ENCODE results near the gene MAP1B.

MAP1B gene

GRCh38 chr5:72140711-72141110, 33.4 kb downstream of the MAP1B start:
- H3K4me3 ChIP-seq (replicated peaks; ENCODE audit: low read depth, low read length): no peak overlapping the region
- TF ChIP-seq, protein P1, sequence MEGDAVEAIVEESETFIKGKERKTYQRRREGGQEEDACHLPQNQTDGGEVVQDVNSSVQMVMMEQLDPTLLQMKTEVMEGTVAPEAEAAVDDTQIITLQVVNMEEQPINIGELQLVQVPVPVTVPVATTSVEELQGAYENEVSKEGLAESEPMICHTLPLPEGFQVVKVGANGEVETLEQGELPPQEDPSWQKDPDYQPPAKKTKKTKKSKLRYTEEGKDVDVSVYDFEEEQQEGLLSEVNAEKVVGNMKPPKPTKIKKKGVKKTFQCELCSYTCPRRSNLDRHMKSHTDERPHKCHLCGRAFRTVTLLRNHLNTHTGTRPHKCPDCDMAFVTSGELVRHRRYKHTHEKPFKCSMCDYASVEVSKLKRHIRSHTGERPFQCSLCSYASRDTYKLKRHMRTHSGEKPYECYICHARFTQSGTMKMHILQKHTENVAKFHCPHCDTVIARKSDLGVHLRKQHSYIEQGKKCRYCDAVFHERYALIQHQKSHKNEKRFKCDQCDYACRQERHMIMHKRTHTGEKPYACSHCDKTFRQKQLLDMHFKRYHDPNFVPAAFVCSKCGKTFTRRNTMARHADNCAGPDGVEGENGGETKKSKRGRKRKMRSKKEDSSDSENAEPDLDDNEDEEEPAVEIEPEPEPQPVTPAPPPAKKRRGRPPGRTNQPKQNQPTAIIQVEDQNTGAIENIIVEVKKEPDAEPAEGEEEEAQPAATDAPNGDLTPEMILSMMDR (IDR thresholded peaks at IDR 0.05; ENCODE audit: low read length, missing control alignments): no peak

GRCh38 chr5:72141440-72142355, 34.4 kb downstream of the MAP1B start:
- peak; percentile 95 for DNase-seq (ENCODE audit: low read depth)
- TF ChIP-seq, protein P1 (IDR thresholded peaks at IDR 0.05; ENCODE audit: low read length, missing control alignments): no peak
- H3K4me3 ChIP-seq (replicated peaks; ENCODE audit: low read depth, low read length): no peak overlapping the region

More at GRCh38 chr5:72140711-72141110, 33.4 kb downstream of the MAP1B start:
- DNase-seq (ENCODE audit: low read depth): no peak

DNA sequence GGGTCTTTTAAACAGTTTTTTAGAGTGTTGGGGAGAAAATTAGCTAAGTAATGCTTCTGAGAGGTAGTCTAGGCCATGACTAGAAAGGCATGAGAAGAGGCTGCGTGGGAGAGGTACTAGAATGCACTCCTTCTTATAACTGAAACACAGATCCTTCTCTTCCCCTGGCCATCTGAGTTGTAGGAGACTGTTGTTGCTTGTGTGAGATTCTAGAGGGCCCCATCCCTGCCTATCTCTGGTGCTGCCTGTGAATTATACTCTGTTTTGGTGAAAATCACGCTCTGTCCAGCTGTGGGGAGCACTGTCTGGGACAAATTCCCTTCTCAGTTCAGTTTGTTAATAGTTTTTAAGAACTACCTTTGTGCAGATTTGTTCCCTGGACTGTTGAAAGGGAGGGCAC, 37.5 kb downstream of the MAP1B start:
- TF ChIP-seq, protein P1 (IDR thresholded peaks at IDR 0.05; ENCODE audit: low read length, missing control alignments): no peak
- DNase-seq (ENCODE audit: low read depth): no peak
- H3K4me3 ChIP-seq (replicated peaks; ENCODE audit: low read depth, low read length): no peak overlapping the region

DNA sequence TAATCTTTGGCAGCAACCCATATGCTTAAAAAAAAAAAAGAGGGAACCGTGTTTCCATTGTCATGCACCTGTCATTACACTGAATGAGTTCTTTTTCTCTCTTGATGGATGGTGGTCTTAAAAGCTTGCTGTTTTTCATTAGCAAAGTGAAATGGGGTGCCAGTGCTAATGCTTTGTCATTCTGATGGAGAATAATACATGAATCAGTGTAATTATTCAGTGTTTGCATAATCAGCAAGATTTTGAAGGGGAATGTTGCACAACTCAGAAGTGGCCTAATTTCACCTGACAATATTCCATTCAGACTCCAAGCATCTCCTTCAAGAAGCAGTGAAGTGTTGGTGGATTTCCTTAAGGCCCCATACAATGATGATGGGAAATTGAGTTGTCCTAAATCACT, 38.1 kb downstream of the MAP1B start:
- TF ChIP-seq, protein P1 (IDR thresholded peaks at IDR 0.05; ENCODE audit: low read length, missing control alignments): no peak
- no peak overlapping the region for H3K4me3 ChIP-seq (replicated peaks; ENCODE audit: low read depth, low read length)
- no peak for DNase-seq (ENCODE audit: low read depth)

GRCh38 chr5:72146056-72146455, 38.8 kb downstream of the MAP1B start:
- no peak overlapping the region for H3K4me3 ChIP-seq (replicated peaks; ENCODE audit: low read depth, low read length)
- TF ChIP-seq, protein P1 (IDR thresholded peaks at IDR 0.05; ENCODE audit: low read length, missing control alignments): no peak
- no peak for DNase-seq (ENCODE audit: low read depth)

DNA sequence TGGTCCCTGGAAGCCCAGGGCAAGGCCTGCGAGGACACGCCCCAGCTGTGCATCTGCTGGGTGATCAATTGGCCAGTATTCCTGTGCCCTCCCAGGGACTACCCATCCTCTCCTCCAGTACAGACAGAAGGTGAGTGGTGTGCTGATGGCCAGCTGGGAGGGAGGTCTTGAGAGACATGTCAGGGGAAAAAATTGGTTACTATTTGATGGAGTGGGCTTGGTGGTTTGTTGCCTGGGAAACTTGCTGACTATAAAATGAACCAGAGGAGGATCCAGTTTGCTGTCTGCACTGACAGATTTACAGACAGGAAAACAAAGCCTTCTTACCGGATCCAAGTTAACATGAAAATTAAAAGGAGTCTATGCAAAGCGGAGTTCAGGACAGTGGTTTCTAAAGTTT, 40.3 kb downstream of the MAP1B start:
- TF ChIP-seq, protein P1 (IDR thresholded peaks at IDR 0.05; ENCODE audit: low read length, missing control alignments): no peak
- no peak for DNase-seq (ENCODE audit: low read depth)

More for the DNA sequence above, 40.3 kb downstream of the MAP1B start:
- no peak overlapping the region for H3K4me3 ChIP-seq (replicated peaks; ENCODE audit: low read depth, low read length)
